CD4-positive, alpha-beta T cell treated with Interleukin-6 at 100 ng/mL for 8 hours (primary cell): ENCODE data around the gene SNX30.
A peak's percentile ranks its signal among the peaks of the same experiment; 100 is the strongest.

Experiments used
- DNase-seq: peaks from one replicate; pipeline ENCODE4 v3.0.0-alpha.2; 2020; ENCODE audit warnings: mixed read lengths, low spot score

The SNX30 gene

DNA sequence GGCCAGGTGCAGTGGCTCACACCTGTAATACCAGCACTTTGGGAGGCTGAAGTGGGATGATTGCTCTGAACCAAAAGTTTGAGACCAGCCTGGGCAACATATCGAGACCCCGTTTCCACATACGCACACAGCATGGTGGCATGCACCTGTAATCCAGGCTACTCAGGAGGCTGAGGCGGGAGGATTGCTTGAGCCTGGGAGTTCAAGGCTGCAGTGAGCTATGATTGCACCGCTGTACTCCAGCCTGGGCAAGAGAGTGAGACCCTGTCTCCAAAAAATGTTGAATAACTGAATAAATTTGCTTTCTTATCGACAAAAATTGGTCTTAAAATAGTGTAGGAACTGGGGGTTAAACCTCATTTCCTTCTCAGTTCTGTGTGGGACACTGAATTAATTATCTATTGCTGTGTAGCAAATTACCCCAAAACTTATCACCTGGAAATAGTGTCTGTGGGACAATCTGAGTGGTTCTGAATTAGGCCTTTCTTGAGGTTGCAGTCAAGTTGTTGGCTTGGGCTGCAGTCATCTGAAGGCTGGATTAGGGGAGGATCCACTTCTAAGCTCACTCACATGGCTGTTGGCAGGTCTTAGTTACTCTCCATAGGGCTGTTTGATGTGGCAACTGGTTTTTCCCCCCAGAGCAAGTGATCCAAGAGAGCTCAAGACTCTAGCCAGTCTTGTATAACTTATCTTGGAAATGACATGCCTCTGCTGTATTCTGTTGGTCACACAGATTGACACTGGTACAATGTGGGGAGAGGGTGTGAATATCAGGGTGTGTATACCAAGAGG lies 2.0 kb downstream of the SNX30 start:
- no peak for DNase-seq

DNA sequence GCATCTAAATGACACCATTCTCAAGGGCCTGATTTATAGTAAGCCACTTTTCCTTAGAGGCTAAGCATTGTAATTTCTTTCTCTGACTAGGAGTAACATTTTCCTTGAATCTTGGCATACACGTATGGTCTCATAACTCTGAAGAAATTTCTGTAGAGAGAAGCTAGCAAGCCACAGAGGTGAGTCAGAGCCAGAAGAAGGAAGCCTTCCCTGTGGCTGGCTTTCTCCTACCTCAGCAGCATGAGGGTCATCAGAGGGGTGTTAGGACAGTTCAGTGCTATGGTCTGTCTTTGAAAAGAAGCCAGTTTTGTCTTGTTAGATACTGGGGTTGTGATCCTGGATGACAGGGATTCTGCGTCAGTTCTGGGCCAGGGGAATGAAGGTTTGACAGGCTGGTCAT lies 3.2 kb downstream of the SNX30 start:
- no peak for DNase-seq

DNA sequence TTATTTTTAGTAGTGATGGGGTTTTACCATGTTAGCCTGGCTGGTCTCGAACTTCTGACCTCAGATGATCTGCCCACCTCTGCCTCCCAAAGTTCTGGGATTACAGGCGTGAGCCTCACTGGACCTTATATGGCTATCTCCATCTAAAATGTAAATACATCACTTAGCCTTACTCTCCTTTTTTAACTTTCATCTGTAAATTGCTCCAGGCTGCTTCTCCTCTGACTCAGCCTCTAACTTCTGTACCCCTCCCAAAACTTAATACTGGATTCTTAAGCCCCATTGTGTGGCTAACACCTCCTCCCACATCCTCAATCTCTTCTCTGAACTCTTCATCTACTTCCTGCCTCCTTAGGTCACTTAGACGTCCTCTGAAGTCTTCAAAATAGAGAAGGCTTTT lies 4.0 kb downstream of the SNX30 start:
- DNase-seq: peak; percentile 58

DNA sequence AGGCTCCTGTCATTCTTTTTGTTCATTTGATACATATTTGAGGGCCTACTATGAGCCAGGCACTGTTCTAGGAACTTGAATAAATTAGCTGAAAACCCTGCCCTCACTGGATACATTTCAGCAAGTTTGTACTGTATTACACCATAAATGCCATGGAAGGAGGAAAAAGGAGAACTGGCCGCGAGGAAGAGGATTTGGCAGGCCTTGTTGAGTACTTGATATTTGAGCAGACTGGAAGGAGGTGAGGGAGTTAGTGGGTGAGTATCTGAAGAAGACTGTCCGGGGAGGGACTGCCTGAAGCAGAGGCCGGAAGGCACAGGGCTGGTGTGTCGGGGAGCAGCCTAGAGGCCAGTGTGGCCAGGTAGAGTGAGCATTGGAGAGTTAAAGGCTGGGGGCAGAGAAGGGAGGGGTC lies 4.5 kb downstream of the SNX30 start:
- no peak for DNase-seq

DNA sequence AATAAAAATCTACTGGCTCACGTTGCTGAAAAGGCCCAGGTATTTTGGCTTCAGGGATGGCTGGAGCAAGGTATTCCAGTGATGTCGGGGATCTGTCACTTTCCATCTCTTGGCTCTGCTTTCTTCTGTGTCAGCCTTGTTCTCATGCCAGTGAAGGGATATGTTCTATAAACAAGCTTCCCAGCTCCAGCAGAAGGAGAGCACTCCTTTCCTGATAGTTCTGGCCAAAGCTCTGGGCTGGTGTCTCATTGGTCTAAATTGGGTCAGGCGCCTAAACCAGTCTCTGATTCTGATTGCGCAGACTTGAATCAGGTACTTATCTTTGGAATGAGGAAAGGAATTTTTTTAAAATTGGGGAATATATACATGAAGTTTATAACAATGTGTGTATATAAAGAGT lies 5.1 kb downstream of the SNX30 start:
- DNase-seq: no peak

DNA sequence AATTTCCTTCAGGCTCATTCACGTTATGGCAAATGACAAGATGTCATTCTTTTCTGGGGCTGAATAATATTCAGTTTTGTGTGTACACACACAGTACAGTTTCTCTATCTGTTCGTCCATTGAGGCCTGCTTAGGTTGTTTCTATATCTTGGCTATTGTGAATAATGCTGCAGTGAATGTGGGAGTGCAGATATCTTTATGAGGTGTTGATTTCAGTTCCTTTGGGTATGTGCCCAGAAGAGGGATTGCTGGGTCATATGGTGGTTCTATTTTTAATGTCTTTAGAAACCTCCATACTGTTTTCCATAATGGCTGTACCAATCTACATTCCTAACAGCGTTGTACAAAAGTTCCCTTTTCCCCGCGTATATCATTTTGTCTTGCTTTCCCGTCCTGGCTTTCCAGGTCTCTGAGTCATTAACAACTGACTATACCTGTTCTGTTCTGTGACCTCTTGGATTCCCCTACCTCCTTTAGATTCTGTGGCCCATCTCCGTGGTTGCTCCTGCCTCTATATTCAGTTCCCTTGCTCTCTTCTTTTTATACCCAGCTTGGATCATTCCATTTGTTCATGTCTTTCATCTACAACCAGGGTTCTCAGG lies 6.8 kb downstream of the SNX30 start:
- no peak for DNase-seq

DNA sequence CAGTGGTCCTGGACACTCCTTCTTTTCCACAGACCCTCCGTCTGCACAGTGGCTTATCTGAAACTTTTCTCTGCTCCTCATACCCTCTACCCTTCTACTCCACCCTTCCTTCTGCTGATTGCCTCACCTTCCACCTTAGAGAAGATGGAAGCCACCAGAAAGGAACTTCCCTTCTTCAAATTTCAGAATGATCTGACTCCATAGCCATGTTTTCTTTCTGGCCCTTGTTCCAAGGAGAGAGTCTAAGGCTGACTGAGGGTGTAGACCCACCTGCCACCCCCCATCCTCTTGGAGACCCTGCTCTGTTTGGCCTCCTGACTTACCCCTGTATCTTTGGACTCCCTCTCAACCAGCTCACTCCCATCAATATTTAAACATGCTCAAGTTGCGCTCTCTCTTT lies 7.4 kb downstream of the SNX30 start:
- DNase-seq: no peak

DNA sequence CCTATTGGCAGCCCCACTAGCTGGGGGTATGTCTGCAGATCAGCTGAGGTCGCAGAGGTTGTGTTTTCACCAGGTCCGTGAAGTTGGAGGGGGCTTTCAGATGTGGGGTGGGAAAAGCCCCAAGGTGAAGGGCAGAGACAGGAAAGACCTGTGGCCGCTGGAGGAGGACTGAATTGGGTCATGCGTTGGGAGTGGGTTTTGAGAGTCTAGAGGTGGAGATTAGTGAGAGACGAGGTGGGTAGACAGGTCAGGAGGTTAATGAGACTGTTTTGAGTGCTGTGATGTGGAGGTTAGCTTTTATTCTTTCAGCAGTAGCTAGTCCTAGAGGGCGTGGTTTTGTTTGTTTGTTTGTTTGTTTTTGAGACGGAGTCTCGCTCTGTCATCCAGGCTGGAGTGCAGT lies 10.3 kb downstream of the SNX30 start:
- DNase-seq: no peak

DNA sequence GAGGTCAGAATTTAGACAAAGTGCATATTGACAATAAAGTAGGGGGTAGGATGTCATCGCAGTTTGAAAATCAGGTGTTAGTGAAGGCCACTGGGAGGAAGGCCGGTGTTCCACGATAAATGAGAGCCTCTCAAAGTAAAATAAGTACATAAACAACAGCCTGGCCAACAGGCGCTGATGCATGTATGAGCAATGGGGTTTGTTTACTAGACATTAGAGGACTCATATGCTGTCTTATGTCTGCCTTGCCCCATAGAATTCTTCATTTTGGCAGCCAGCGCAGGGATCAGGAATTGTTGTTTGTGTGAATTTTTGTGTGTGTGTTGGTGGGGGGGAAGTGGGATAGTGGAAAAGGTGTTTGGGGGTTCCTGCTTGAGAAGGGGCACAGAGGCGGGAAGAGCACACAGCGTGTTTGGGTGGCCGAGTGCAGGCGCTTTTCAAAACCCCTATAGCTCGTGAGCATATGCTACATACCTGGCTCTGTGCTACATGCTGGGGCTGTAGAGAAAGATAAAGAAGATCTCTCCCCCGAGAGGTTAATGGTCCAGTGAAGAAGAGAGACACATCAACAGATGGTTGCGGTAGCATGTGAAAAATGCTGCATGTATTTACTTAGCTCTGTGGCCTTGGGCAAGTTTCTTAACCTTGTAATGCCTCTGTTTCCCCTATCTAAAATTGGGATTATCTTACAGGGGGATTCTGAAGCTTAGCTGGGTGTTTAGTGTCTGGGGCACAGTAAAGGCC lies 11.5 kb downstream of the SNX30 start:
- no peak for DNase-seq

DNA sequence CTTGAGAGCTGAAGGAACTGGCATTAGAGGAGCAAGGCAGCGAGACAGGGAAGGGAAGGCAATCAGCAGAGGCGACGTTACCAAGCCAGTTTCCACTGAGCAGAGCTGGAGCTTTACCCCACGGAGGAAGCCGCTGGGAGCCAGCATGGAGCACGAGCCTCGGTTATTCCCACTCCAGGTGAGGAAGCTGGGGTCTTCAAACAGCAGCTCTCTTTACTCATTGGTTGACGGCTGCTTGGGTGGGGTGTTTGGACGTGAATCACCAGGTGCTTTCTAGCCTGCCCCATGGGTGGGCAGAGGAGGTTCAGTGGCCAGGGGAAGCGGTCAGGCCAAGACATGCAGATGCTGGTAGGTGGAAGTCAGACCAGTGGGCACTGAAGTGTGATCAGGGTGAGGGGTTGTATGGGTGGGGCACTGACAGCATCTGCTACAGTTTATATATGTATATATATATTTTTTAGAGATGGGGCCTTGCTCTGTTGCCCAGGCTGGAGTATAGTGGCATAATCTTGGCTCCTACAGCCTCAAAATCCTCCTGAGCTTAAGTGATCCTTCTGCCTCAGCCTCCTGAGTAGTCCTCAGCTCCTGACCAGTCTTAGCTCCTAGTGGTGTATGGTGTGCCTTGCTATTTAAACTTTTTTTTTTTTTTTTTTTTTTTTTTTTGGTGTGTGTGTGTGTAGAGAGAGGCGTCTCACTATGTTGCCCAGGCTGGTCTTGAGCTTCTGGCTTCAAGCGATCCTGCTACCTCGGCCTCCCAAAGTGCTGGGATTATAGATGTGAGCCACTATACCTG lies 12.4 kb downstream of the SNX30 start:
- no peak for DNase-seq

DNA sequence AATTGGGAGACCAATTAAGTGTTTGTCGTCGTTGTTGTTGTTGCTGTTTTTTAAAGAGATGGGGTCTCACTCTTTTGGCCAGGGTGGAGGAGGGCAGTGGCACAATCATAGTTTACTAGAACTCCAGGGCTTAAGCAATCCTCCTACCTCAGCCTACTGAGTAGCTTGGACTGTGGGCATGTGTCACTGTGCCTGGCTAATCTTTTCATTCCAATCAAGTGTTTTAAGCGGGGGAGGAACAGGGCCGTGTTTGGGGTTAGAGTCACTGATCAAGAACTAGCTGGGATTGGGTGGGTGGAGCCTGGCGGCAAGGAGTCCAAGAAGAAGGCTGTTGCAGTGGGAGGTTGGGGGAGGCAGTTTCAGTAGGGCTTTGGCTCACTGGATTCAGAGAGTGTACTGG lies 13.8 kb downstream of the SNX30 start:
- DNase-seq: no peak

DNA sequence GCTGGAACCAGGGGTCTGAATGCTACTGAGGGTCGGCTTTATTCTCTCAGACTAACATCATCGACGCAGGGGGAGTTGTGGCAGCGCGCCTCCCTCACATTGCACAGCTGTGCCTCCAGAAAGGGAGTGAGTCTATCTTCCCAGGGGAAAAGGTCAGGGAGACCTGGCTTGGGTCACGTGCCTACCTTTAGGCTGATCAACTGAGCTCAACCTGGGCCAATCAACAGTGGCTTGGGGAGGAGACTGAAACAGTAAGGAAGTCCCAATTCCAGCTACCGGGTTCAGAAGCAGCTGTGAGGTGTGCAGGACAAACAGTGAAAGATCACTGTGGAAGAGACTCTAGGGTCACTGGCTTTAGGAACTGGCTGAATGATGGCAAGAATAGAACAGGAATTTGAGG lies 14.3 kb downstream of the SNX30 start:
- no peak for DNase-seq

DNA sequence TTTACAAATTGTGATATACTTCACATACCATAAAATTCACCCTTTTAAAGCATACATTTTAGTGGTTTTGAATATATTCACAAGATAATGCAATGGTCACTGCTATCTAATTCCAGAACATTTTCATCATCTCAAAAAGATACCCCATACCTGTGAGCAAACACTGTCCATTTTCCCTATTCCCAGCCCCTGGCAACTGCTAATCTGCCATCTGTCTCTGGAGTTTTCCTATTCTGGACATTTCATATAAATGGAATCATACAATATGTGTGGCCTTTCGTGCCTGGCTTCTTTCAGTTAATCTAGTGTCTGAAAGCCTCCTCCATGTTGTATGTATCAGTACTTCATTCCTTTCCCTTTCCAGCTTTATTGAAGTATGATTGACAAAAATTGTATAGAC lies 14.7 kb downstream of the SNX30 start:
- DNase-seq: no peak

DNA sequence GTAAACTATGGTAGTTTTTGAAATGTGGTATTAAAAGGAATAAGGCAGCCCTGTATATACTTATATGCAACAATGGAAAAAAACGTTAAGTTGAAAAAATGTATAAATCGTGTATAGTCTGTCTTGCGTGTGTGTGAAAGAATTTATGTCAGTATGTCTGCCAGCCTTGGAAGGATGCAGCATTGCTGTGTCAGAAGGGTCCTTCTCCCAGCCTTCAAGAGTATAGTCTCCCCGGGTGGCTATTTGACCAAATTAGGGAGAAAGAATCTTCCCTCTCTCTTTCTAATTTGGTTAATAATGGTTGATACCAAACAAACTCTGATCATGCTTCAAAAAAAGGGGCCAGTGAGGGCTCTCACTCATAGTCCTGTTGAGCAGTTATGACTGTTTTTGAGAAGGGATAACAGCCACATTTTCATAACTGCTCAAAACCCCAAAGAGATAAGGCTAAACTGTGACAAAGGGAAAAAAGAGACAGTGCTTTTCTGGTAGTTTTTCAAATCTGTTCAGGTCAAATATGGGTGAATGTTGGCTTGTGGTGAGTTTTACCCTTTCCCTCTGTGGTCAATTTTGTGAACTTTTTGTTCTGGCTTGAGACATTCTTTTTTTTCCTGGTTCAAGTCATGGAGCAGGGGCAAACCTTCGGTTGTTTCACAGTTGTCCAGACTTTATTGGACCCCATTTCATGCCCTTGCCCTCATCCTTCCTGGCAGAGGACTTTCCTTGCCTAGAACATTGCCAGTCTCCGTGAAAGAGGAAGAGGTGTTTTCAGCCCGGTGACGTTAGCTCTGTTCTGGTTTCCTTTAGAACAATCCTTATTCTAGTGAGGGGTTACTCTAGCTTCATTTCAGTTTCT lies 21.0 kb downstream of the SNX30 start:
- DNase-seq: no peak

DNA sequence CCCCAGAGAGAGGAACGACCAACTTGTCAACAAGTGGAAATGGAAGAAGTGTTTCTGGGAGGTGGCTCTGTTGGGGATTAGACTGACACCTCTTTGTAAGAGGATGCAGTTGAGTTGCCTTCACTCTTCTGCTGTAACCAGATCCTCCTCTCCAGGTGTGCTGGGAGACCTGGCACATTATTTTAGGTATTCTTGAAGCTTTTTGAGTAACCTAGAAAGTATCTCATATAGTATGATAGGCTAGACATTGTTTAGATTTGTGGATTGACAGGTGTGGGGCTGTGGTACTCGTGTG lies 21.6 kb downstream of the SNX30 start:
- no peak for DNase-seq

DNA sequence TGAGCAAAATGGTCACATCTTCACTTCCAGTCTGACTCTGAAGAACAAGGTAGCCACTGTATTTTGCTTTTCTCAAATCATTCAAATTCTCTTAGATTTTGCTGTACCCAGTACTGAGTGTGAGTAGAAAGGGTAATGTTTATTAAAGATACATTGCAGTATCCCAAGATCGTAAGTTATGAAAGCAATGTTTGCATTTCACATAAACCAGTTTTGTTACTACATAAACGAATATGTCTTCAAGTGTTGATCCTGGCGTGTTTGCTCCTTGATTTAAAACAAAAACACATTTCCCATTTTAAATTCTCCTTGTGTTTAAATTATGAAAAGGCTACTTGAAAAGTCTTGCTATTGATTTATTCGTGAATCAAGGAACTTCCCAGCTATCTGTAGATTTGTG lies 22.0 kb downstream of the SNX30 start:
- DNase-seq: no peak

DNA sequence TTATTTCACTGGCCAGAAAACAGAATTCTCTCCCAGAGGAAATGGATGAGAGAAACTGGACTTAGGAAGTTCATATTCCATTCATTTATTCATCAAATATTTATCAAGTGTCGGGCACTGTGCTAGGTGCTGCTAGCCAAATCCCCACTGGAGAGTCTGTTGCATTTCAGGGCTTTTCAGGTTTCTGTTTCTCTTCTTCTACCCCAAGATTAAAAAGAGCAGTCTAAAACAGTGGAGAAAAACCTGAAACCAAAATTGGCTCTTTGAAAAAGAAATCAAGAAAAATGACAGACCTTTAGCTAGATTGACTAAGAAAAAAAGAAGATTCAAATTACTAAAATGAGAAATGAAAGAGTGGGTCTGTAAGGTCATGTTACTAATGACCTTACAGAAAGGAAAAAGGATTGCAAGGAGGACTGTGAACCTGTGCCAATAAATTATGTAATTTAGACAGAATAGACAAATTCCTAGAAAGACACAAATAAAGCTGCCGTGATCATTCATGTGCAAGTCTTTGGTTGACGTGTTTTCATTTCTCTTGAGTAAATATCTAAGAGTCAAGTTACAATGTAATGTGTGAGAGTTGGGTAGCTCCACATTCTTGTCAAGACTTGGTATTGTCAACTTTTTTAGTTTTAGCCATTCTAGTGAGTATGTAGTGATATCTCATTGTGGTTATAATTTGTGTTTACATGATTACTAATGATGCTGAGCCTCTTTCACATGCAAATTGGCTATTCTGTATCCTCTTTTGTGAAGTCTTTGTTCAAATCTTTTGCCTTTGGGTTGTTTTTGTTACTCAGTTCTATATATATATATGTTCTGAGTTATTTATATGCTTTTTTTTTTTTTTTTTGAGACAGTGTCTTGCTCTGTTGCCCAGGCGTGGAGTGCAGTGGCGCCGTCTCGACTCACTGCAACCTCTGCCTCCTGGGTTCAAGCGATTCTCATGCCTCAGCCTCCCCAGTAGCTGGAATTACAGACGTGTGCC lies 23.7 kb downstream of the SNX30 start:
- no peak for DNase-seq

DNA sequence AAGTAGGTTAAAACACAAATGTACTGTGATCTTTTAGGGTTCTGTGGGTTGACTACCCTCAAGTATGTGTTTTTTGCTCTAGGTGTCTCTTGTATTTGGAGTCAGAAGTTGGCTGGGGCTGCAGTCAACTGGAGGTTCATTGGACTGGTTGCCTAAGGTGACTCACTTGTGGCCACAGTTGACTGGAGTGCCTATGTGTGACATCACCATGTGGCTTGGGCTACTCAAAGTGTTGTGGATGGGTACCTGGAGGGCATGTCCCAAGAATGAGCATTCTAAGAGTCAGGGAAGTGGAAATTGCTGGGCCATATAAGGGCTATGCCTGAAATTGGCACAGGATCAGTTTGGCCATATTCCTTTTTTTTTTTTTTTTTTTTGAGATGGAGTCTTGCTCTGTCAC lies 27.4 kb downstream of the SNX30 start:
- DNase-seq: no peak

DNA sequence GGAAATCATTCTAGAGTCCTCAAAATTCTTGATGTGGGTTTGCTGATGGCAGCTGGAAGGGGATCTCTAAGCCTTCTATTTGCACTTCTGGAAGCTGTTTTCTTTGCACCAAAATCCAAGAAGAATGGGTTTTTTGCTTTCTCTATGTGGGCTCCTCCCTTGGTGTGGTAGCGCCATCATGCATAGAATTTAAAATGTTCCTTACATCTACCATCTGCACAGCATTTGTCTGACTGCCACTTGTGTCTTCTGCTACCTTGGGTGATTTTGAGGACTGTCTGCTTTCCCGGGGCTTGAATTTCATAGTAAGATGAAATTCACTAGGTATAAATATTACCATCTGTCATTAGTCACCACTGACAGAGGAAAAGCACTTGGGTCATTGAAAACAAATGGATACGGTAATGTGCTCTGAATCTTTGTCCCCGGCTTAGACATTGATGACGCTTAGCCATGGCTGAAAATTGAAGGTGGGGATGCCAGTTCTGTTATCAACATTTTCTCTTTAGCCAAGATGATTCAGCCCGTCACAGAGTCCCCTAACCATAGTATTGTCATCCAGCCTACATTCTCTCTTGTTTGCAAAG lies 30.0 kb downstream of the SNX30 start:
- DNase-seq: no peak

DNA sequence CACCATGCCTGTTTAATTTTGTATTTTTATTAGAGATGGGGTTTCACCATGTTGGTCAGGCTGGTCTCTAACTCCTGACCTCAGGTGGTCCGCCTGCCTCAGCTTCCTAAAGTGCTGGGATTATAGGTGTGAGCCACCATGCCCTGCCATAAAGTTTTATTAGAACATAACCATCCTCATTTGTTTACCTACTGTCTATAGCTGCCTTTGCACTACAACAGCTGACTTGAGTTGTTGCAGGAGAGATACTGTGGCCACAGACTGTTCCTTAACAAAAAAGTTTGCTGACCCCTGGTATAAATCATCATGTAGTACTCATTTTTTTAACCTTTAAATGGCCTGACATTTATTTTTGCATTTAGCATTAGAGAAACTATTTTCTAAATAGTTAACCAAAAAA lies 31.7 kb downstream of the SNX30 start:
- DNase-seq: no peak
